GM19099 (cell line): Measurements from ENCODE around the gene SPOCK1.

Experiments
- POLR2A ChIP-seq: IDR thresholded peaks from 3 replicates; pipeline ENCODE4 v1.6.1; 2011; ENCODE audit warnings: low read depth; ENCODE audit not compliant: insufficient read length; ENCODE audit errors: extremely low read depth

SPOCK1 gene

GRCh38 chr5:137315534-137316345 lies 183.4 kb downstream of the SPOCK1 start:
- no peak for TF ChIP-seq POLR2A

GRCh38 chr5:137315109-137315508 lies 184.0 kb downstream of the SPOCK1 start:
- TF ChIP-seq POLR2A = no peak

- no peak for TF ChIP-seq POLR2A
Observed at GRCh38 chr5:137313526-137314175, 185.5 kb downstream of the SPOCK1 start.

- TF ChIP-seq POLR2A = no peak
Observed at GRCh38 chr5:137312011-137312410, 187.1 kb downstream of the SPOCK1 start.

GRCh38 chr5:137310051-137310730 lies 188.9 kb downstream of the SPOCK1 start:
- TF ChIP-seq POLR2A = no peak

- no peak for TF ChIP-seq POLR2A
Observed at GRCh38 chr5:137309290-137309689, 189.8 kb downstream of the SPOCK1 start.

GRCh38 chr5:137308311-137308710 lies 190.8 kb downstream of the SPOCK1 start:
- no peak for TF ChIP-seq POLR2A

GRCh38 chr5:137306903-137307302 lies 192.2 kb downstream of the SPOCK1 start:
- no peak for TF ChIP-seq POLR2A

GRCh38 chr5:137305971-137306602 lies 193.0 kb downstream of the SPOCK1 start:
- no peak for TF ChIP-seq POLR2A

GRCh38 chr5:137304226-137304874 lies 194.8 kb downstream of the SPOCK1 start:
- TF ChIP-seq POLR2A = no peak

- TF ChIP-seq POLR2A = no peak
Observed at GRCh38 chr5:137303509-137303908, 195.6 kb downstream of the SPOCK1 start.

GRCh38 chr5:137300411-137301240 lies 198.5 kb downstream of the SPOCK1 start:
- no peak for TF ChIP-seq POLR2A

GRCh38 chr5:137296213-137296781 lies 202.8 kb downstream of the SPOCK1 start:
- no peak for TF ChIP-seq POLR2A

- no peak for TF ChIP-seq POLR2A
Observed at GRCh38 chr5:137294604-137295003, 204.5 kb downstream of the SPOCK1 start.

- TF ChIP-seq POLR2A = no peak
Observed at GRCh38 chr5:137292461-137293027, 206.6 kb downstream of the SPOCK1 start.
